AG20443 (cell line): ENCODE results near the gene ZNF284.

ENCODE experiments used
- DNase-seq: peaks from one replicate; pipeline ENCODE4 v3.0.0; 2012; ENCODE audit warnings: low spot score, mixed read lengths

Gene ZNF284

GRCh38 chr19:44071824-44072542 is at the start of gene ZNF284:
ZNF284 (plus strand) TSS chr19:44072159; CDS start chr19:44076390, 4,231 bp downstream.
- peak; percentile 94 for DNase-seq

GRCh38 chr19:44024900-44025216 is 47.1 kb upstream of the ZNF284 start:
- DNase-seq, result no peak

GRCh38 chr19:44025217-44025936 is 46.6 kb upstream of the ZNF284 start, which contains the start of gene ZNF222:
ZNF222 (plus strand) TSS chr19:44025379; CDS start chr19:44025437, 58 bp downstream.
- DNase-seq, result peak; percentile 91

- DNase-seq, result no peak
Measured at GRCh38 chr19:44026622-44027021, 45.3 kb upstream of the ZNF284 start.

- DNase-seq, result no peak
Measured at GRCh38 chr19:44032001-44032610, 39.9 kb upstream of the ZNF284 start.

GRCh38 chr19:44042147-44042546 is 29.8 kb upstream of the ZNF284 start:
- DNase-seq, result no peak

- no peak for DNase-seq
Measured at GRCh38 chr19:44050740-44051649, 21.0 kb upstream of the ZNF284 start.

GRCh38 chr19:44051650-44052402 is 20.1 kb upstream of the ZNF284 start, which contains the start of gene ZNF223:
ZNF223 (plus strand) TSS chr19:44052036; CDS start chr19:44055177, 3,141 bp downstream.
- DNase-seq, result peak; percentile 99

- no peak for DNase-seq
Measured at GRCh38 chr19:44055870-44056269, 16.1 kb upstream of the ZNF284 start.

- DNase-seq, result no peak
Measured at GRCh38 chr19:44059229-44059628, 12.7 kb upstream of the ZNF284 start.

- DNase-seq, result no peak
Measured at GRCh38 chr19:44061038-44061437, 10.9 kb upstream of the ZNF284 start.

GRCh38 chr19:44066305-44066704 is 5.7 kb upstream of the ZNF284 start:
- no peak for DNase-seq

GRCh38 chr19:44069415-44069814 is 2.5 kb upstream of the ZNF284 start:
- no peak for DNase-seq

GRCh38 chr19:44072543-44073401 is 813 bp downstream of the ZNF284 start:
- DNase-seq, result peak; percentile 48

- no peak for DNase-seq
Measured at GRCh38 chr19:44076325-44076724, 4.4 kb downstream of the ZNF284 start.

- no peak for DNase-seq
Measured at GRCh38 chr19:44092108-44092507, 20.1 kb downstream of the ZNF284 start.

- peak; percentile 95 for DNase-seq
Measured at GRCh38 chr19:44093931-44094765, 22.2 kb downstream of the ZNF284 start, which contains the start of gene ZNF224. ZNF224 (plus strand) TSS chr19:44094361; CDS start chr19:44097874, 3,513 bp downstream.

GRCh38 chr19:44107751-44108150 is 35.8 kb downstream of the ZNF284 start:
- DNase-seq, result no peak

- no peak for DNase-seq
Measured at GRCh38 chr19:44109458-44109857, 37.5 kb downstream of the ZNF284 start.
